DMS 273 (cell line): Measurements from ENCODE around the gene MCM10.

Experiments used
- DNase-seq: peaks from one replicate; lab custom pipeline; 2025; ENCODE audit not compliant: unreplicated experiment; lab: John Stamatoyannopoulos, UW

The MCM10 gene

GRCh38 chr10:13256627-13257026, 95.3 kb downstream of the MCM10 start:
- no peak for DNase-seq

GRCh38 chr10:13257621-13258140, 96.3 kb downstream of the MCM10 start:
- no peak for DNase-seq
